ENCODE results near the gene LARGE1. TPM values are rescaled to one million over a fixed set of nuclear protein-coding genes. Genes with fewer than 3 reads are reported as not detected.

The LARGE1 gene
- total RNA-seq, 1 donor from 2014 or later: 29.5 TPM

DNA sequence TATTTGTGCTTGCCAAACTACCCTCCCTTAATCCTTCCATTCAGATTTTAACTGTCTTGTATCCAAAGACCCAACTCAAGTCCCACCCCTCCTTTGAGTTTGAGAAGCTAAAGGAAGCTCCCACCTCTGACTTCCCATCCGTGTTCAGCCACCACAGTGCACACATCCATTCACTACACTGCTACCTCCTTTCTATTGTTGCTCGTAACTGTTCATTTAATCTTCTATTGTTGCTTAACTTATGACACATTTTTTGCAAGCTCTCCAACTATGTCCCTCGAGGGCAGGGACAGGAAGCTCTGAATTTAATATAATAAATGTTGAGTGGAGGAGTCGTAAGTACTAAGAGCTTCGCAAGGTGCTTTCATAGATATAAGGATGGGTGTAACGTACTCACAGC lies 10.4 kb downstream of the LARGE1 start:
- peak overlapping the region; percentile 54 for H3K27ac ChIP-seq
- no peak for DNase-seq (ENCODE audit: extremely low spot score in 2 of 2)

DNA sequence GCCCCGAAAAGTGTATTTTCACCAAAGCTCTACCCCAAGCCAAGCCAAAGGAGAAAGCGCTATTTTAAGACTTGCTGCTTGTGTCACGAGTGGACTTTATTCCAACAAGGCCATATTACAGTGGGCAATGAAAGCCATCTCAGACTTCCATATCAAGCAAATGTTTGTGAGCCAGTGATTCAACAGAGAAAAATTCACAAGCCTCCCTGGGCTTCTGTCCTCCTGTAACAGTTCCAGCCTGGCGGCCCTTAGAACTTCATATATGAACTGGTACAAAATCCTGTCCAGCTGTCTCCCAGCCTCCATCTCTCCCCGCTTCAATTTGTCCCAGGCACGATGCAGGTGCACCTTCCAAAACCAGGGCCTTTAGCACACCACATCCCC lies 11.2 kb downstream of the LARGE1 start:
- H3K36me3 ChIP-seq: no peaks in the 10 kb centered on the region
- H3K27ac ChIP-seq: peak overlapping the region; percentile 54
- no peak for DNase-seq (ENCODE audit: extremely low spot score in 2 of 2)
- TF ChIP-seq POLR2A (IDR thresholded peaks at IDR 0.05) (no peak), POLR2AphosphoS5 (IDR thresholded peaks at IDR 0.05; ENCODE audit: insufficient read depth in 1 of 2, low read depth in 1 of 2) (peak in 1 of 2 donors; percentile 47)
- H3K27me3 ChIP-seq: no peaks in the 10 kb centered on the region
- intact Hi-C loops (cut with DNase I): no loop called here
- H3K4me1 ChIP-seq: peaks cover 20% of the 10 kb centered on the region
- no peaks in the 10 kb centered on the region for H3K9me3 ChIP-seq
- no peak overlapping the region for H3K4me3 ChIP-seq

More for the DNA sequence above, 10.4 kb downstream of the LARGE1 start:
- intact Hi-C loops (cut with DNase I): no loop called here
- no peak for TF ChIP-seq POLR2AphosphoS5 (IDR thresholded peaks at IDR 0.05; ENCODE audit: insufficient read depth in 1 of 2, low read depth in 1 of 2)
- TF ChIP-seq POLR2A (IDR thresholded peaks at IDR 0.05): no peak
- TF ChIP-seq, protein P1, sequence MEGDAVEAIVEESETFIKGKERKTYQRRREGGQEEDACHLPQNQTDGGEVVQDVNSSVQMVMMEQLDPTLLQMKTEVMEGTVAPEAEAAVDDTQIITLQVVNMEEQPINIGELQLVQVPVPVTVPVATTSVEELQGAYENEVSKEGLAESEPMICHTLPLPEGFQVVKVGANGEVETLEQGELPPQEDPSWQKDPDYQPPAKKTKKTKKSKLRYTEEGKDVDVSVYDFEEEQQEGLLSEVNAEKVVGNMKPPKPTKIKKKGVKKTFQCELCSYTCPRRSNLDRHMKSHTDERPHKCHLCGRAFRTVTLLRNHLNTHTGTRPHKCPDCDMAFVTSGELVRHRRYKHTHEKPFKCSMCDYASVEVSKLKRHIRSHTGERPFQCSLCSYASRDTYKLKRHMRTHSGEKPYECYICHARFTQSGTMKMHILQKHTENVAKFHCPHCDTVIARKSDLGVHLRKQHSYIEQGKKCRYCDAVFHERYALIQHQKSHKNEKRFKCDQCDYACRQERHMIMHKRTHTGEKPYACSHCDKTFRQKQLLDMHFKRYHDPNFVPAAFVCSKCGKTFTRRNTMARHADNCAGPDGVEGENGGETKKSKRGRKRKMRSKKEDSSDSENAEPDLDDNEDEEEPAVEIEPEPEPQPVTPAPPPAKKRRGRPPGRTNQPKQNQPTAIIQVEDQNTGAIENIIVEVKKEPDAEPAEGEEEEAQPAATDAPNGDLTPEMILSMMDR (IDR thresholded peaks at IDR 0.05): no peak
- Histone ChIP-seq H3K9me3 (no peaks in the 10 kb centered on the region), H3K4me3 (no peak overlapping the region), H3K36me3 (no peaks in the 10 kb centered on the region), H3K4me1 (peaks cover 25% of the 10 kb centered on the region), H3K27me3 (no peaks in the 10 kb centered on the region)

DNA sequence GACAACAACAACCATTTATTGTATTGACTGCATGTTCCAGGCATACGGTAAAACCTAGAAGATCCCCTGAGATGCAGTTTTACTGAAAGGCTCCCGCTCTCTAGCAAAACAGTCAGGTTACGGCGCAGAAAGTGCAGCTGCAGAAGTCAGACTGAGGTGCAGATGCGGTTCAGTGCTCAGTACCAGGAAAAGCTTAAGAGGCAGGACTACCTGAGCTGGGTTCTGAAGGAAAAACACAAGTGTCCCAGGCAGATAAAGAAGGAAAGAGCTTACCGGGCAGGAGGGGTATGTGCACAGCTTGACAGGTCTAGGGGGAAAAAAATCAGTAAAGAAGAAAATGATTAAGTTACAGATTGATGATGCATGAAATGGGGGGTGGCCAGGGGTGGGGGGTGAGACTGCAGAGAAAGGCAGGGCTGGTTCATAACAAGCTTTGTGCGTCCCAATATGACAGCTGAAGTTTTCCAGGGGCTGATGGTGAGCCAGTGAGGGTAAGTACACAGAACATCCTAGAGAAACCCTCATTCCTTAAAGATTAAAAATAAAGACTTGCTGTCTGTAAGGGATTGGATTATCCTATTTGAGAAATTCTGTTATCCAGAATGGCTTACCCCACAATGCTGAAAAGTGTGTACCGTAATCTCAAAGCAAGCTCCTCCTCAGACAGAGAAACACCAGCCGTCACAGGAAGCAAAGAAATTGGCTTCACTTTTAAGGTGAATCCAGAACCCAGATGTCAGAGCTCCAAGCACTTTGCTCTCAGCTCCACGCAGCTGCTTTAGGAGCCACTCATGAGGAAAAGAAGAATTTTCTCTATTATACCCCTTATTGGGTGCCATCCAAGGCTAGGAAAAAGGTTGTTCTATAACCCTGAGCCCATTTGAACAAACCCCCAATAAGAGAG lies 11.9 kb downstream of the LARGE1 start:
- H3K4me3 ChIP-seq: no peak overlapping the region
- DNase-seq (ENCODE audit: extremely low spot score in 2 of 2): no peak
- H3K4me1 ChIP-seq: peaks cover 20% of the 10 kb centered on the region

DNA sequence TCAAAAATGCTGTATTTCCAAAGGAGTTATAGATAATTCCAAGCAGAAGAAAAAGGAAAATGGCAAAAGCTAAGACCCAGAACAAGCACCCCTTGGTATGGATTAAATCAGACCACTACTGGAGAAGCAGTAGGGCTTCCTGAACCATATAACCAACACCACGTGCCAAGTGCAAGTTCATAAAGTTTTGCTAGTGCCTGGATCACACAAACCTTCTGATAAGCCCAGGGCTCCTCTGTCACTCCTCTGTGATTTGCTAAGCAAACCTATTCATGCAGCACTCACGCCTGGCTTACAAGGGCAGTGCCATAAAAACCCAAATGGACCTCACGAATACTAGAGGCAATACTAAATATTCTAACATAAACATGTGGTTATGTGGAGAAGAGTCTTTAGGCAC lies 13.3 kb downstream of the LARGE1 start:
- no peak for TF ChIP-seq POLR2A (IDR thresholded peaks at IDR 0.05)
- TF ChIP-seq, protein P1 (IDR thresholded peaks at IDR 0.05): no peak
- no peak for TF ChIP-seq POLR2AphosphoS5 (IDR thresholded peaks at IDR 0.05; ENCODE audit: insufficient read depth in 1 of 2, low read depth in 1 of 2)
- Histone ChIP-seq H3K9me3 (no peaks in the 10 kb centered on the region), H3K27me3 (no peaks in the 10 kb centered on the region), H3K4me3 (no peak overlapping the region), H3K4me1 (peaks cover 20% of the 10 kb centered on the region), H3K36me3 (no peaks in the 10 kb centered on the region), H3K27ac (no peak overlapping the region)
- intact Hi-C loops (cut with DNase I): no loop called here
- DNase-seq (ENCODE audit: extremely low spot score in 2 of 2): no peak

More for the DNA sequence above, 11.9 kb downstream of the LARGE1 start:
- intact Hi-C loops (cut with DNase I): no loop called here
- Histone ChIP-seq H3K27me3 (no peaks in the 10 kb centered on the region), H3K9me3 (no peaks in the 10 kb centered on the region), H3K27ac (peak overlapping the region; percentile 54), H3K36me3 (no peaks in the 10 kb centered on the region)
- TF ChIP-seq, protein P1 (IDR thresholded peaks at IDR 0.05): no peak
- TF ChIP-seq POLR2AphosphoS5 (IDR thresholded peaks at IDR 0.05; ENCODE audit: insufficient read depth in 1 of 2, low read depth in 1 of 2) (no peak), POLR2A (IDR thresholded peaks at IDR 0.05) (no peak)

DNA sequence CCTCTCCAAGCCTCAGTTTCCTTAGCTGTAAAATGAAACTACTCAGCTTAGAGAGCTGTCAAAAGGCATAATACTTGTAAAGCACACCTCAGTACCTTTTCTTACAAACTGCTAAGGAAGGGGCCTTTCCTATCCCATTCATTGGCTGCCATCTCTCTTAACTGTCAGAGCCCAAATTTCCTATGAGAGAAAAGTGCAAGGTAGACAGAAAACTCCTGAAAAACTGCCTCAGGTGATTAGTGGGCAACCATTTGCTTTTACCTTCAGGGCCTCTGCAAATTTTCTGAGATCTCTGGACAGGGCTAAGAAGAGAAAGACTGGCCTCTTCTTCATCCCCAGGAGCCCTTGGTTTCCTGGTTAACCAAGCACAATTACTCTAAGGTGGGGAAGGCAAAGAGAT lies 13.8 kb downstream of the LARGE1 start:
- intact Hi-C loops (cut with DNase I): no loop called here
- no peaks in the 10 kb centered on the region for H3K27me3 ChIP-seq
- H3K9me3 ChIP-seq: no peaks in the 10 kb centered on the region
- no peaks in the 10 kb centered on the region for H3K36me3 ChIP-seq
- no peak overlapping the region for H3K27ac ChIP-seq
- no peak overlapping the region for H3K4me3 ChIP-seq
- TF ChIP-seq POLR2A (IDR thresholded peaks at IDR 0.05): no peak
- no peak for DNase-seq (ENCODE audit: extremely low spot score in 2 of 2)
- H3K4me1 ChIP-seq: peaks cover 20% of the 10 kb centered on the region

DNA sequence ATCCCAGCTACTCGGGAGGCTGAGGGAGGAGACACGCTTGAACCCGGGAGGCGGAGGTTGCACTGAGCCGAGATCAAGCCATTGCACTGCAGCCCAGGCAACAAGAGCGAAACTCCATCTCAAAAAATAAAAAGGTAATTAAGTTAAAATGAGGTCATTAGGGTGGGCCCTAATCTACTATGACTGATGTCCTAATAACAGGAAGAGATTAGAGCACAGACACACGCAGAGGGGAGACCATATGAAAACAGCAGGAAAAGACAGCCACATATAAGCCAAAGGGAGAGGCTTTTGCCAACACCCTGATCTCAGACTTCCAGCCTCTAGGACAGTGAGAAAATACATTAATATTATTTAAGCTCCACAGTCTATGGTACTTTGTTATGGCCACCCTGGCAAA lies 17.3 kb downstream of the LARGE1 start:
- no peaks in the 10 kb centered on the region for H3K36me3 ChIP-seq
- no peaks in the 10 kb centered on the region for H3K9me3 ChIP-seq
- H3K27me3 ChIP-seq: no peaks in the 10 kb centered on the region
- H3K4me3 ChIP-seq: no peak overlapping the region
- TF ChIP-seq POLR2A (IDR thresholded peaks at IDR 0.05): no peak
- no peak for TF ChIP-seq POLR2AphosphoS5 (IDR thresholded peaks at IDR 0.05; ENCODE audit: insufficient read depth in 1 of 2, low read depth in 1 of 2)
- TF ChIP-seq, protein P1 (IDR thresholded peaks at IDR 0.05): no peak
- no peak overlapping the region for H3K27ac ChIP-seq
- peaks cover 18% of the 10 kb centered on the region for H3K4me1 ChIP-seq
- intact Hi-C loops (cut with DNase I): no loop called here
- DNase-seq (ENCODE audit: extremely low spot score in 2 of 2): no peak
